D341Med (cell line): ENCODE data around the gene CDC42EP1.
"Not testable (repeated sequence)": the region's sequence is repeated elsewhere in the genome, so short reads cannot be mapped to it uniquely, and the experiment has no call there.

Source experiments
- DNase-seq: peaks from one replicate; pipeline ENCODE4 v3.0.0; 2012; ENCODE audit warnings: low spot score

Gene CDC42EP1

GRCh38 chr22:37534445-37534844, 25.8 kb upstream of the CDC42EP1 start:
- no peak for DNase-seq

GRCh38 chr22:37535159-37535558, 25.1 kb upstream of the CDC42EP1 start:
- DNase-seq: no peak

GRCh38 chr22:37538590-37539357, 21.5 kb upstream of the CDC42EP1 start:
- peak; percentile 93 for DNase-seq

- DNase-seq: not testable (repeated sequence)
Measured at GRCh38 chr22:37539790-37540189, 20.5 kb upstream of the CDC42EP1 start.

- not testable (repeated sequence) for DNase-seq
Measured at GRCh38 chr22:37542416-37542815, 17.9 kb upstream of the CDC42EP1 start.

GRCh38 chr22:37542959-37543358, 17.3 kb upstream of the CDC42EP1 start:
- no peak for DNase-seq

- peak; percentile 69 for DNase-seq
Measured at GRCh38 chr22:37544955-37545702, 15.2 kb upstream of the CDC42EP1 start.

- no peak for DNase-seq
Measured at GRCh38 chr22:37545703-37546436, 14.4 kb upstream of the CDC42EP1 start.

GRCh38 chr22:37546437-37547250, 13.6 kb upstream of the CDC42EP1 start:
- no peak for DNase-seq

GRCh38 chr22:37547251-37547741, 13.0 kb upstream of the CDC42EP1 start:
- DNase-seq: no peak

GRCh38 chr22:37549704-37550059, 10.6 kb upstream of the CDC42EP1 start:
- no peak for DNase-seq

- DNase-seq: not testable (repeated sequence)
Measured at GRCh38 chr22:37550921-37551320, 9.4 kb upstream of the CDC42EP1 start.

GRCh38 chr22:37551981-37552380, 8.3 kb upstream of the CDC42EP1 start:
- DNase-seq: no peak

- no peak for DNase-seq
Measured at GRCh38 chr22:37552524-37553163, 7.6 kb upstream of the CDC42EP1 start.

- DNase-seq: no peak
Measured at GRCh38 chr22:37553725-37554124, 6.6 kb upstream of the CDC42EP1 start.

GRCh38 chr22:37555029-37555428, 5.3 kb upstream of the CDC42EP1 start:
- DNase-seq: no peak

- no peak for DNase-seq
Measured at GRCh38 chr22:37556710-37557109, 3.6 kb upstream of the CDC42EP1 start.

- no peak for DNase-seq
Measured at GRCh38 chr22:37557321-37558001, 2.8 kb upstream of the CDC42EP1 start.

GRCh38 chr22:37558815-37559214, 1.5 kb upstream of the CDC42EP1 start:
- DNase-seq: no peak

GRCh38 chr22:37559521-37559900, 769 bp upstream of the CDC42EP1 start:
- no peak for DNase-seq
